PC-3 (cell line): Measurements from ENCODE around the gene GRIP2.

Experiments used
- CTCF ChIP-seq: fragments of 300-600 bp; sonication (generic); conservative IDR thresholded peaks from 2 replicates; pipeline ENCODE4 v1.5.1; 2017; ENCODE audit warnings: antibody characterized with exemption, low read depth, mild to moderate bottlenecking, low read length
- EZH2 ChIP-seq: fragments of 300-600 bp; sonication (generic); IDR thresholded peaks from one replicate; pipeline ENCODE4 v1.6.1; 2017; ENCODE audit warnings: antibody characterized with exemption, mild to moderate bottlenecking, low read length; ENCODE audit not compliant: unreplicated experiment

DNA sequence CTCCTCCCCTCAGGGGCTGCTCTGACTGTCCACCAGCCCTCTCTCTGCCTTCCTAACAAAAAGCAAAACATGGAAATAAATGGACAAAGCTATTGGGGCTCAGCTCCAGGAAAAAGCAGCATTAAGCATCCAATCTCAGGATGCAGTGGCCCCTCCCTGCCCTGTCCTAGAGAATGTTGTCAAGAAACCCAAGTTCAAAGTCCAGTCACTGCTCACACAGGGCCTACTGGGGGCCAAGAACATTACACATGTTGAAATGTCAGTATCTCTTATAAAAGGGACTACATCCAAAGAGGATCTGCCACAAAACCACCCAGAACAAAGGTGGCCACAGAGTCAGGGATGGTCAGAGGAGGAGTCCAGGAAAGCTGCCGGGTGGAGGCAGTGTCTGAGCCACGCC lies 7.6 kb upstream of the GRIP2 start:
- TF ChIP-seq CTCF (no peak), EZH2 (no peak)
